HL-60/S4 (cell line): ENCODE results near the gene ARHGAP29.

Experiments
- in situ Hi-C: fragments of 300-500 bp; cut with MboI; formaldehyde crosslinking; loops from 2 replicates; pipeline ENCODE4 v1.14.3; 2022; ENCODE audit warnings: low sequenced_read_pairs

Gene ARHGAP29

DNA sequence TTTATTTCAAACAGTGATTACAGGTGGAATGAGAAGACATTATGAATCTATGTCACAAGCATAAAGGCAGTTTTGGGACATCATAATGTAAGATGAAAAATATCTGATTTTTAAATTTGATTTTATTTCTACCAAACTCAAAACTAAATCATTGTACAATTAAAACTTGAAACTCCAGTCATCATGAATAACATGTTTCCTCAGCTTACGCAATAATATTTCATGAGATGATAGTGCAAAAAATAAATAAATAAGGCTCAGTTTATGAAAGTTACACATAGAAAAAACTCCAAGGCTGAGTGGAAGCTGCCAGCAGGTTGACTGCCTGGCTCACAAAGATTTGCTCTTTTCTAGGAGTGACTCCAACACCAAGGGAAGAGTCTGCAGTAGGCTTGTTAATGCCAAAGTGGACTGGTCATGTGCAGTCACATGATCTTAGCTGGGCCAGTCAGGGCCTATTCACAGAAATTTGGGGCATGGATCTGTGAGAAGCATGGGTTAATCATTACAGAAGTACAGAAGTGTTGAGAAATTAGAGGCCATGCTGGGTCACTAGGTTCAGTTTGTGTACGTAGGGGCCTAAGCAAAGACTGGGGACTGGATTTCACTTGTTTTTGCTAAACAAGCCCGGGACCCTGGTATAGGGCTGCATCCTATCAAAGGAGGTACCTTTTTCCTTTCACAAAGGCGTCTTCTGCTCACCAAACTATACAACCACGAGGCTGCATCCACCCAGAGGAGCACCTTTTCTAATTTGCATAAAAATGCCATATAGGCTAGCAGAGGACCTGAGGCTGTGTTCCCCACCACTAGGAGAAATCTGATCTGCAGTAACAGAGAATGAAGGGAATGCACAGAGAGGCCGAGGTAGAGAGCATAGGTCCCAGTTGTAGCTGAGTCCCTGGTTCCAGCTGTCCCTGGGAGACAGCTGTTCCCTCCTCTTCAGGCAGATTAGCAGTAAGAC lies 111.6 kb downstream of the ARHGAP29 start:
- in situ Hi-C loops, result no loop called here

DNA sequence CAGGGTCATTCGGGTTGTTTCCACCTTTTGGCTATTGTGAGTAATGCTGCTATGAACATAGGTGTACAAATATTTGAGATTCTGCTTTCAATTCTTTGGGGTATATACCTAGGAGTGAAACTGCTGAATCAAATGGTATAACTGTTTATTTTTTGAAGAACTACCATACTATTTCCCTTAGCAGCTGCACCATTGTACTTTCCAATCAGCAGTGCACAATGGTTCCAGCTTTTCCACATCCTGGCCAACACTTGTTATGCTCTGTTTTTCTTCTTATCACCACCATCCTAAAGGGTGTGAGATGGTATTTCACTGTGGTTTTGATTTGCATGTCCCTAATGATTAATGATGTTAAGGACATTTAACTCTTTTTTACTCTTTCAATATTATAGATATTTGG lies 112.8 kb downstream of the ARHGAP29 start:
- in situ Hi-C loops, result no loop called here

DNA sequence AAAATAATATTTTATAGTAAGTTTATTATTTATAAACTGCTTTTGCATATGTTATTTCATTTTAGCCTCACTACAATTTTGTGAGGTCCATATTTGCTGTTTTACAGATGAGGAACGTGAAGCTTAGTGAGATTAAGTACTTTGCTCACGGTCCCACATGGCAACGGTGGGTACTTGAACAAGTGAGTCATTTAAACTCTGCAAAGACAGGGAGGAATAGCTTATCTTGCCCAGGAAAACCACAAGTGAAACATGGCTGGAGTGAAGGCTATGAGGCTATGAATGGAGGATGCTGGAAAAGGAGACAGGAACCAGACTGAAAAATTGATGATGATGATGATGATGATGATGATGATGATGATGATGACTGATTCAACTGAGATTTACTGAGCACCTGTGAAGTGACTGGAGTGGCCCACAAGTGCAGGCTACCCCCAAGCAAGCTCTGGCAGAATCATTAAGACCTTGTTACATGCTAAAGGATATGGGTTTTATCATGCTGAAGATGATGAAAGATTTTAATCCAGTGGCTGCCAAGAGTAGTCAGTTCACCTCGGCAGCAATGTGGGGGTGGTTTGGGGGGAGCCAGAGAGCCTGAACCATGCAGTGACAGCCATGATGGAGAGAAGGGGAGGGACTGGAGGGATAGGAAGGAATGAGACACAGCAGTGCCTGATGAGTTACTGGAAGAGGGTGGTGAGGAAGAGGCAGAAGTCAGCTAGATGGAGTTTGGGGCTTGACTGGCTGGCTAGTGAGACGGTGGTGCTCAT lies 115.0 kb downstream of the ARHGAP29 start:
- in situ Hi-C loops, result no loop called here
